K562 (cell line): ENCODE data around the gene CYBRD1. TPM values are rescaled to one million over a fixed set of nuclear protein-coding genes. Genes with fewer than 3 reads are reported as not detected.

Experiments used
- ATF7 ChIP-seq: fragments of 450-650 bp; IDR thresholded peaks from 2 replicates; pipeline ENCODE4 v1.7.1; 2014; ENCODE audit warnings: mild to moderate bottlenecking, moderate library complexity
- CHCHD3 ChIP-seq: fragments of 250-450 bp; sonication (Bioruptor Pico); IDR thresholded peaks from 2 replicates; pipeline ENCODE4 v2.1.2; 2022; ENCODE audit warnings: mild to moderate bottlenecking
- HCFC1 ChIP-seq: IDR thresholded peaks from 2 replicates; pipeline ENCODE4 v1.6.1; 2012; ENCODE audit warnings: low read depth, low read length, improper control_type of control experiment
- ILK ChIP-seq: fragments of 450-650 bp; IDR thresholded peaks from 2 replicates; pipeline ENCODE4 v1.6.1; 2016; ENCODE audit warnings: missing genetic modification characterization, low read depth, mild to moderate bottlenecking, missing compliant biosample characterization, moderate library complexity, borderline replicate concordance
- KDM1A ChIP-seq, 2 experiments: fragments of 450-650 bp; IDR thresholded peaks; 2 replicates each; pipeline ENCODE4 v1.6.1; 2016; ENCODE audit warnings: mild to moderate bottlenecking in 2 of 2
- KDM5B ChIP-seq: fragments of 200-600 bp; sonication (generic); IDR thresholded peaks from 2 replicates; pipeline ENCODE4 v1.6.1; 2012; ENCODE audit warnings: low read depth, mild to moderate bottlenecking, moderate library complexity, low read length, control low read depth, inconsistent platforms; ENCODE audit not compliant: insufficient replicate concordance
- MCM3 ChIP-seq: fragments of 450-650 bp; IDR thresholded peaks from 2 replicates; pipeline ENCODE4 v1.6.1; 2016
- NEUROD1 ChIP-seq: fragments of 150-350 bp; IDR thresholded peaks from 2 replicates; pipeline ENCODE4 v1.6.1; 2014; ENCODE audit warnings: borderline replicate concordance, low read length, low read depth; ENCODE audit not compliant: partially characterized antibody
- NRF1 ChIP-seq, 2 experiments: fragments of 450-650 bp; IDR thresholded peaks in 1 of 2; conservative IDR thresholded peaks in 1 of 2; 2 replicates each; pipeline ENCODE4 v1.6.1; 2014; ENCODE audit warnings: mild to moderate bottlenecking in 2 of 2
- RAD21 ChIP-seq, 2 experiments: fragments of 250-450 bp in 1 of 2; fragments of 450-650 bp in 1 of 2; sonication (Bioruptor Pico) in 1 of 2; formaldehyde crosslinking in 1 of 2; IDR thresholded peaks in 1 of 2; conservative IDR thresholded peaks in 1 of 2; 2 replicates each; pipeline versions ENCODE4 v1.4.0 to v1.8.0; 2020 to 2022; ENCODE audit warnings: mild to moderate bottlenecking in 2 of 2, moderate library complexity in 1 of 2
- SREBF2 ChIP-seq: sonication (generic); formaldehyde crosslinking; IDR thresholded peaks from 2 replicates; pipeline ENCODE4 v1.4.0; 2020; ENCODE audit warnings: mild to moderate bottlenecking, missing genetic modification reagents
- TBL1XR1 ChIP-seq, 2 experiments: IDR thresholded peaks; 2 replicates each; pipeline ENCODE4 v1.6.1; 2012; ENCODE audit warnings: improper control_type of control experiment in 2 of 2, low read length in 2 of 2, mild to moderate bottlenecking in 1 of 2
- TCF7L2 ChIP-seq: fragments of 150-350 bp; IDR thresholded peaks from 2 replicates; pipeline ENCODE4 v1.6.1; 2016; ENCODE audit warnings: low read depth, mild to moderate bottlenecking, low read length, moderate library complexity
- TEAD1 ChIP-seq, 2 experiments: fragments of 450-650 bp in 1 of 2; sonication (generic) in 1 of 2; formaldehyde crosslinking; IDR thresholded peaks; 2 replicates each; pipeline versions ENCODE4 v1.4.0 to v1.8.0; 2020 to 2022; ENCODE audit warnings: mild to moderate bottlenecking in 2 of 2, missing genetic modification reagents in 1 of 2
- YBX1 ChIP-seq: fragments of 450-650 bp; IDR thresholded peaks from 2 replicates; pipeline ENCODE4 v1.7.1; 2016; ENCODE audit warnings: mild to moderate bottlenecking
- ZNF408 ChIP-seq: fragments of 250-450 bp; sonication (Bioruptor Pico); IDR thresholded peaks from 2 replicates; pipeline ENCODE4 v1.4.0; 2020; ENCODE audit warnings: low read depth, mild to moderate bottlenecking, moderate library complexity
- ZNF507 ChIP-seq: conservative IDR thresholded peaks from 2 replicates; pipeline ENCODE4 v1.6.1; 2017; ENCODE audit warnings: missing genetic modification characterization, missing compliant biosample characterization
- ZNF644 ChIP-seq: fragments of 200-800 bp; sonication (Bioruptor generic); IDR thresholded peaks from 2 replicates; pipeline ENCODE4 v1.6.1; 2016; ENCODE audit warnings: low read depth, missing genetic modification characterization, missing compliant biosample characterization
- ZNF778 ChIP-seq: fragments of 450-650 bp; formaldehyde crosslinking; IDR thresholded peaks from 2 replicates; pipeline ENCODE4 v1.4.0; 2020; ENCODE audit warnings: mild to moderate bottlenecking, moderate library complexity
- polyA plus RNA-seq, 8 experiments: library from polyadenylated mRNA; depleted of rRNA in 4 of 8; stranded (reverse) in 5 of 8; unstranded in 3 of 8; fragments of >200 nt; fragmentation: Nextera tagmentation in 2 of 8; fragmentation: Illumina TruSeq in 1 of 8; extraction: Ambion mirVana in 2 of 8; extraction: Trizol in 1 of 8; gene quantifications; 2 replicates each; pipeline versions ENCODE4 v1.2.1 to v1.2.3, GENCODE V29; 2011 to 2014; ENCODE audit warnings: inconsistent platforms in 1 of 8, missing spikeins in 1 of 8
- total RNA-seq, 7 experiments: library from RNA; depleted of rRNA in 6 of 7; stranded (reverse); fragments of >200 nt in 6 of 7; fragmentation: Illumina TruSeq in 2 of 7; extraction: Trizol in 2 of 7; gene quantifications; 2 replicates each; pipeline versions ENCODE4 v1.2.1 to v1.2.3, GENCODE V29; 2011 to 2021; ENCODE audit warnings: low replicate concordance in 1 of 7
- TF ChIP-seq, protein P1 (sequence below): fragments of 250-450 bp; sonication (Bioruptor Pico); IDR thresholded peaks from 2 replicates; pipeline ENCODE4 v1.8.0; 2022; ENCODE audit warnings: inconsistent platforms, mild to moderate bottlenecking, moderate library complexity, borderline replicate concordance
- TF ChIP-seq, protein P2 (sequence below): fragments of 250-450 bp; sonication (Bioruptor Pico); IDR thresholded peaks from 2 replicates; pipeline ENCODE4 v1.5.1; 2021; ENCODE audit warnings: mild to moderate bottlenecking
- TF ChIP-seq, protein P3 (sequence below): fragments of 250-450 bp; sonication (Bioruptor Pico); IDR thresholded peaks from 2 replicates; pipeline ENCODE4 v1.8.0; 2021; ENCODE audit warnings: mild to moderate bottlenecking, moderate library complexity
- TF ChIP-seq, protein P4 (sequence below): fragments of 450-650 bp; conservative IDR thresholded peaks from 2 replicates; pipeline ENCODE4 v1.6.1; 2016; ENCODE audit warnings: missing genetic modification characterization, low read depth, mild to moderate bottlenecking, missing compliant biosample characterization, moderate library complexity
- TF ChIP-seq, protein P5 (sequence below): fragments of 250-450 bp; sonication (Bioruptor Pico); IDR thresholded peaks from 2 replicates; pipeline ENCODE4 v1.8.0; 2021; ENCODE audit warnings: moderate library complexity, mild to moderate bottlenecking, inconsistent platforms

The CYBRD1 gene
- total and polyA plus RNA-seq, 9 of the 15 experiments (the other 6 are each of a cell fraction or from before 2014, with no cell fraction given) = 9.6 to 22.4 (median 15.6) TPM

DNA sequence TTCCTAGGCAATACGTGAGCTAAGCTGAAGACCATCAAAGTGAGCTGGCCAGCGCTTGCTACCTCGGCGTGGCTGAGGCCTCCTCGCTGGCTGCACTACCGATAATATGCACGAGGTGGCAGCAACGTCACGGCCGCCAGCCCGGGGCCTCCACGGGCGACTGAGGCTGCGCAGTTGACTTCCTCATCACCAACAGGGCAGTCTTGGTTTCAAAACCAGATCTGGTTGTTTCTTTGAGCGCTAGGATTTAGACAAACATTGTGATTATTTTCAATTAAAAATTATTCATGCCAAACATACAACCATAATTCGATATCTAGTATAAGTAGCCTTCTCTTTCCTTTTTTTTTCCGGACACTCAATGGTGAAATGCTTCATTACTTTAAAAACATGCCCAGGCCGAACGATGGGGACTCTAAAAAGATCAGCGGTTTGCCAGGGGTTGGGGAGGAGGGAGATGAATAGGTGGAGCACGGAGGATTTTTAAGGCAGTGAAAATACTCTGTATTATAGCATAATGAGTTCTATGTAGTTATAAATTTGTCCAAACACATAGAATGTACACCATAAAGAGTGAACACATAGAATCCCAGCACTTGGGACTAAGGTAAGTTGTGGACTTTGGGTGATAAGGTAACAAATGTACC, 52.0 kb downstream of the CYBRD1 start (continued):
- no peak for TF ChIP-seq CHCHD3
- TF ChIP-seq ZNF408 = no peak
- TF ChIP-seq ZNF644 = no peak
- TF ChIP-seq, protein P1, sequence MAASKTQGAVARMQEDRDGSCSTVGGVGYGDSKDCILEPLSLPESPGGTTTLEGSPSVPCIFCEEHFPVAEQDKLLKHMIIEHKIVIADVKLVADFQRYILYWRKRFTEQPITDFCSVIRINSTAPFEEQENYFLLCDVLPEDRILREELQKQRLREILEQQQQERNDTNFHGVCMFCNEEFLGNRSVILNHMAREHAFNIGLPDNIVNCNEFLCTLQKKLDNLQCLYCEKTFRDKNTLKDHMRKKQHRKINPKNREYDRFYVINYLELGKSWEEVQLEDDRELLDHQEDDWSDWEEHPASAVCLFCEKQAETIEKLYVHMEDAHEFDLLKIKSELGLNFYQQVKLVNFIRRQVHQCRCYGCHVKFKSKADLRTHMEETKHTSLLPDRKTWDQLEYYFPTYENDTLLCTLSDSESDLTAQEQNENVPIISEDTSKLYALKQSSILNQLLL = no peak
- TF ChIP-seq, protein P2, sequence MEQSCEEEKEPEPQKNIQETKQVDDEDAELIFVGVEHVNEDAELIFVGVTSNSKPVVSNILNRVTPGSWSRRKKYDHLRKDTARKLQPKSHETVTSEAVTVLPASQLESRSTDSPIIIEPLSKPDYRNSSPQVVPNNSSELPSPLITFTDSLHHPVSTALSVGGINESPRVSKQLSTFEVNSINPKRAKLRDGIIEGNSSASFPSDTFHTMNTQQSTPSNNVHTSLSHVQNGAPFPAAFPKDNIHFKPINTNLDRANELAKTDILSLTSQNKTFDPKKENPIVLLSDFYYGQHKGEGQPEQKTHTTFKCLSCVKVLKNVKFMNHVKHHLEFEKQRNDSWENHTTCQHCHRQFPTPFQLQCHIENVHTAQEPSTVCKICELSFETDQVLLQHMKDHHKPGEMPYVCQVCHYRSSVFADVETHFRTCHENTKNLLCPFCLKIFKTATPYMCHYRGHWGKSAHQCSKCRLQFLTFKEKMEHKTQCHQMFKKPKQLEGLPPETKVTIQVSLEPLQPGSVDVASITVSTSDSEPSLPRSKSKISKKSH (CRISPR knock-in tag) = no peak
- no peak for TF ChIP-seq ZNF778 (CRISPR knock-in tag)
- peak; percentile 79 to 85 for TF ChIP-seq NRF1 (conservative IDR thresholded peaks at IDR 0.05 in 1 of 2, IDR thresholded peaks at IDR 0.05 in 1 of 2)
- TF ChIP-seq, protein P3, sequence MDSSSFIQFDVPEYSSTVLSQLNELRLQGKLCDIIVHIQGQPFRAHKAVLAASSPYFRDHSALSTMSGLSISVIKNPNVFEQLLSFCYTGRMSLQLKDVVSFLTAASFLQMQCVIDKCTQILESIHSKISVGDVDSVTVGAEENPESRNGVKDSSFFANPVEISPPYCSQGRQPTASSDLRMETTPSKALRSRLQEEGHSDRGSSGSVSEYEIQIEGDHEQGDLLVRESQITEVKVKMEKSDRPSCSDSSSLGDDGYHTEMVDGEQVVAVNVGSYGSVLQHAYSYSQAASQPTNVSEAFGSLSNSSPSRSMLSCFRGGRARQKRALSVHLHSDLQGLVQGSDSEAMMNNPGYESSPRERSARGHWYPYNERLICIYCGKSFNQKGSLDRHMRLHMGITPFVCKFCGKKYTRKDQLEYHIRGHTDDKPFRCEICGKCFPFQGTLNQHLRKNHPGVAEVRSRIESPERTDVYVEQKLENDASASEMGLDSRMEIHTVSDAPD = no peak
- no peak for TF ChIP-seq ILK (tag)
- TF ChIP-seq ATF7 = 0 out of 2 replicates have a peak, but pooled peaks have one; percentile 8
- TF ChIP-seq TEAD1 (CRISPR knock-in tag; IDR thresholded peaks at IDR 0.05) = no peak
- no peak for TF ChIP-seq SREBF2 (CRISPR knock-in tag)
- TF ChIP-seq, protein P4, sequence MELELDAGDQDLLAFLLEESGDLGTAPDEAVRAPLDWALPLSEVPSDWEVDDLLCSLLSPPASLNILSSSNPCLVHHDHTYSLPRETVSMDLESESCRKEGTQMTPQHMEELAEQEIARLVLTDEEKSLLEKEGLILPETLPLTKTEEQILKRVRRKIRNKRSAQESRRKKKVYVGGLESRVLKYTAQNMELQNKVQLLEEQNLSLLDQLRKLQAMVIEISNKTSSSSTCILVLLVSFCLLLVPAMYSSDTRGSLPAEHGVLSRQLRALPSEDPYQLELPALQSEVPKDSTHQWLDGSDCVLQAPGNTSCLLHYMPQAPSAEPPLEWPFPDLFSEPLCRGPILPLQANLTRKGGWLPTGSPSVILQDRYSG (tag) = no peak
- no peak for TF ChIP-seq MCM3
- TF ChIP-seq TCF7L2 = no peak
- TF ChIP-seq KDM5B = no peak
- TF ChIP-seq NEUROD1 = peak; percentile 43
- TF ChIP-seq KDM1A (IDR thresholded peaks at IDR 0.05) = no peak
- TF ChIP-seq RAD21 (CRISPR knock-in tag; conservative IDR thresholded peaks at IDR 0.05 in 1 of 2, IDR thresholded peaks at IDR 0.05 in 1 of 2) = peak; percentile 95 to 97
- no peak for TF ChIP-seq YBX1
- no peak; a peak in 1 of 4 replicates for TF ChIP-seq TBL1XR1 (IDR thresholded peaks at IDR 0.05; ENCODE audit: low read length in 2 of 2)
- TF ChIP-seq, protein P5, sequence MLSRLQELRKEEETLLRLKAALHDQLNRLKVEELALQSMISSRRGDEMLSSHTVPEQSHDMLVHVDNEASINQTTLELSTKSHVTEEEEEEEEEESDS (CRISPR knock-in tag) = no peak
- TF ChIP-seq HCFC1 = peak; percentile 43; the same call in 1 of the 2 replicates
- TF ChIP-seq ZNF507 (tag) = no peak
